HCT116 (cell line): Measurements from ENCODE around the gene CDH11.

ENCODE experiments used
- CEBPB ChIP-seq: IDR thresholded peaks from 2 replicates; pipeline ENCODE4 v1.6.1; 2012; ENCODE audit warnings: low read depth
- CTCF ChIP-seq, 3 experiments: fragments of 200-600 bp in 1 of 3; sonication (generic) in 1 of 3; IDR thresholded peaks in 2 of 3; conservative IDR thresholded peaks in 1 of 3; 2 replicates each; pipeline ENCODE4 v1.5.1; 2012 to 2017; ENCODE audit warnings: low read depth in 2 of 3, low read length in 2 of 3, antibody characterized with exemption in 1 of 3, borderline replicate concordance in 1 of 3, control low read depth in 1 of 3, mild to moderate bottlenecking in 1 of 3, mixed read lengths in 1 of 3, mixed run types in 1 of 3, moderate library complexity in 1 of 3; ENCODE audit not compliant: insufficient read depth in 1 of 3
- EGR1 ChIP-seq: IDR thresholded peaks from 2 replicates; pipeline ENCODE4 v1.6.1; 2012; ENCODE audit warnings: low read depth
- ELF1 ChIP-seq: IDR thresholded peaks from 2 replicates; pipeline ENCODE4 v1.6.1; 2012; ENCODE audit warnings: low read depth, borderline replicate concordance
- EZH2 ChIP-seq: fragments of 200-600 bp; sonication (generic); IDR thresholded peaks from 2 replicates; pipeline ENCODE4 v1.6.1; 2017; ENCODE audit warnings: antibody characterized with exemption, mixed run types
- EZH2phosphoT487 ChIP-seq: fragments of 200-600 bp; IDR thresholded peaks from 2 replicates; pipeline ENCODE4 v1.6.1; 2018; ENCODE audit warnings: antibody characterized with exemption, borderline replicate concordance
- POLR2A ChIP-seq: IDR thresholded peaks from 2 replicates; pipeline ENCODE4 v1.7.0; 2011; ENCODE audit warnings: borderline replicate concordance; ENCODE audit not compliant: insufficient read depth, insufficient read length; ENCODE audit errors: extremely low read depth
- POLR2AphosphoS5 ChIP-seq: IDR thresholded peaks from 2 replicates; pipeline ENCODE4 v1.6.1; 2011; ENCODE audit warnings: mild to moderate bottlenecking, low read depth, low read length, moderate library complexity
- REST ChIP-seq: IDR thresholded peaks from 2 replicates; pipeline ENCODE4 v1.6.1; 2012; ENCODE audit warnings: low read depth
- SRF ChIP-seq: IDR thresholded peaks from 2 replicates; pipeline ENCODE4 v1.6.1; 2012; ENCODE audit warnings: low read depth
- YY1 ChIP-seq: IDR thresholded peaks from 2 replicates; pipeline ENCODE4 v1.6.1; 2011; ENCODE audit warnings: low read length, low read depth, moderate library complexity, mild to moderate bottlenecking; ENCODE audit not compliant: insufficient replicate concordance; ENCODE audit errors: extremely low read depth
- ZNF274 ChIP-seq: fragments of 200-500 bp; sonication (Bioruptor generic); IDR thresholded peaks from 2 replicates; pipeline ENCODE4 v1.6.1; 2014; ENCODE audit warnings: mild to moderate bottlenecking, low read depth, low read length, inconsistent platforms

DNA sequence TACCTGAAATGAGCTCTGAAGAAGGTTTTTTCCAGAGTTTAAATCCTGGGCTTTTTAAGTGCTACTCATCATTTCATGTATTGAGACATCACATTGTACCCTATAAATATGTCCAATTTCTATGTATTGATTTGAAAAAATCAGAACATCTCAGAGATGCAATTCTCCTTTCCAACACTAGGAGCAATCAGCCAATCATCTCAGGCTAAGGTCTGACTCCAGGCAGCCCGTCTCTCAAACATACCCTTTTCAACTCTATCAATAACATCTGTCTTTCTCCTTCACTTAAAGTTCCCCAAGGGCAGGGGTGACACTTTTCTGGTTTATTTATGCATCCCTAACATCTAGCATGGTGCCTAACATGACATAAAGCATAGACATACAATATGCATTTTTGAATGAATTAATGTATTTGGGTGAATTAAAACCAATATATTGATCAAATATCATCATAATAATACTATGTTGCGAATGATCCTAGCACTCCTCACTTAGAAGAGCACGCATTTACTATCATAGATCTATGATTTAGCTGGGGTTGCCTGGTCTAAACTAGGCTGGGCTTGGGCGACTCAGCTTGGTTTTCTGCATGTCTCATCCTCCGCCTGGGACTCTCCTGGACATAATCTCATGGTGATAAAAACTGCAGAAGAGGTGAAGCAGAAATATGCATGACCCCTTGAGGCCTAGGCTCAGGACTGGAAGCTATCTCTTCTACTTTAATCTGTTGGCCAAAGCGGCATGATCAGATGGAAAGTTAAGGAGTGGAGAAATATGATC, 5.2 kb upstream of the CDH11 start:
- TF ChIP-seq CTCF (IDR thresholded peaks at IDR 0.05 in 2 of 3, conservative IDR thresholded peaks at IDR 0.05 in 1 of 3; ENCODE audit: borderline replicate concordance in 1 of 3, insufficient read depth in 1 of 3, low read depth in 2 of 3, low read length in 2 of 3) = peak in 2 of 3 experiments; percentile 24; a peak in 2 of 6 replicates
- TF ChIP-seq POLR2A = no peak
- no peak for TF ChIP-seq CEBPB
- TF ChIP-seq SRF = no peak
- TF ChIP-seq ZNF274 = no peak
- no peak for TF ChIP-seq POLR2AphosphoS5
- no peak for TF ChIP-seq ELF1
- no peak for TF ChIP-seq EZH2
- TF ChIP-seq EZH2phosphoT487 = no peak
- TF ChIP-seq REST = no peak
- TF ChIP-seq YY1 = no peak
- TF ChIP-seq EGR1 = no peak
